Right lobe of liver (tissue), 6 donors: Measurements from ENCODE around the gene FMNL1. TPM values are rescaled to one million over a fixed set of nuclear protein-coding genes. Genes with fewer than 3 reads are reported as not detected.

Experiments
- ATAC-seq, 4 donors: fragments of 200-7000 bp; cut with Tn5 transposase; one replicate each; pipeline ENCODE4 v1.9.1; 2020; ENCODE audit warnings: mild to moderate bottlenecking in 4 of 4, moderate library complexity in 4 of 4
- DNase-seq, 3 donors: peaks; one replicate each; pipeline ENCODE4 v3.0.0-alpha.2; 2020
- H3K27ac ChIP-seq, 3 donors: fragments of 200-600 bp; one replicate each; pipeline ENCODE4 v1.8.0; 2022
- H3K27me3 ChIP-seq, 2 donors: fragments of 200-600 bp; one replicate each; pipeline ENCODE4 v1.8.0; 2022
- H3K36me3 ChIP-seq, 4 donors: fragments of 200-600 bp; sonication (generic) in 1 of 4; one replicate each; pipeline versions ENCODE4 v1.5.1 to v1.8.0; 2017 to 2022; ENCODE audit warnings: control low read depth in 1 of 4
- H3K4me1 ChIP-seq, 4 donors: fragments of 200-600 bp; sonication (generic) in 1 of 4; one replicate each; pipeline versions ENCODE4 v1.5.1 to v1.8.0; 2017 to 2022; ENCODE audit warnings: control low read depth in 1 of 4
- H3K4me3 ChIP-seq, 3 donors: fragments of 200-600 bp; one replicate each; pipeline ENCODE4 v1.8.0; 2022
- H3K9me3 ChIP-seq, 4 donors: fragments of 200-600 bp; sonication (generic) in 1 of 4; one replicate each; pipeline versions ENCODE4 v1.5.1 to v1.8.0; 2017 to 2022; ENCODE audit warnings: control low read depth in 1 of 4
- CTCF ChIP-seq, 4 donors: fragments of 200-600 bp in 3 of 4; fragments of 450-650 bp in 1 of 4; IDR thresholded peaks; one replicate each; pipeline versions ENCODE4 v1.5.1 to v1.8.0; 2016 to 2022; ENCODE audit warnings: antibody characterized with exemption in 4 of 4, mild to moderate bottlenecking in 2 of 4
- POLR2A ChIP-seq: fragments of 450-650 bp; IDR thresholded peaks from one replicate; pipeline ENCODE4 v1.6.1; 2017; ENCODE audit warnings: antibody characterized with exemption, mild to moderate bottlenecking
- WGBS: methylation state at CpG from one replicate; pipeline ENCODE4 v1.1.6; 2018; ENCODE audit warnings: low coverage, low lambda C conversion rate; ENCODE audit not compliant: insufficient coverage; ENCODE audit errors: missing lambda C conversion rate; 5-methylcytosine and 5-hydroxymethylcytosine counted together
- intact Hi-C, 2 donors: fragments of 100-400 bp; cut with DNase I; formaldehyde crosslinking; loops; one replicate each; pipeline versions ENCODE4 v1.11.2 to v1.14.1; 2022
- total RNA-seq, 6 experiments: library from RNA; depleted of rRNA in 2 of 6; stranded (reverse); fragments of >200 nt in 2 of 6; fragmentation: NEBNext Ultra II Directional in 3 of 6; extraction: Animal tissue kit (Norgen Biotek cat#: 25700) in 3 of 6; gene quantifications; one replicate each; pipeline versions ENCODE4 v1.1.0 to v1.2.4, GENCODE V29; 2016 to 2023
- donor health status: DM: no; HTN: yes; CAD: no.
- donor health status: DM: no; HTN: no; CAD: no.
- donor health status: DM: no; HTN: no; CAD: no.
- donor health status: DM: no; HTN: yes; CAD: no.
- donor health status: DM: no; HTN: yes; CAD: no.

FMNL1 gene
- total RNA-seq, 6 experiments from 2014 or later: 3.7 to 10.0 (median 5.1) TPM

GRCh38 chr17:45289301-45290268 lies 67.9 kb downstream of the FMNL1 start:
- no peaks in the 10 kb centered on the region for H3K27me3 ChIP-seq
- H3K27ac ChIP-seq: no peak overlapping the region
- peak in 1 of 4 donors; percentile 4 for ATAC-seq
- H3K9me3 ChIP-seq: no peaks in the 10 kb centered on the region
- H3K36me3 ChIP-seq: peaks cover 0 to 34% (median 13%) of the 10 kb centered on the region in 4 donors
- intact Hi-C loops: loop anchor here in 1 of 2 donors (5.0 kb wide), 1 partner anchor 98 kb away; no protein-coding TSS in a partner anchor
- peaks cover 2 to 69% (median 40%) of the 10 kb centered on the region in 4 donors for H3K4me1 ChIP-seq
- 69% methylated on average over 10 of the region's 15 CpGs for WGBS
- no peak for DNase-seq
- TF ChIP-seq CTCF (IDR thresholded peaks at IDR 0.05): no peak
- TF ChIP-seq POLR2A: no peak
- H3K4me3 ChIP-seq: no peak overlapping the region

- DNase-seq (no peak), ATAC-seq (no peak)
- Histone ChIP-seq H3K27me3 (no peaks in the 10 kb centered on the region), H3K27ac (no peak overlapping the region), H3K4me3 (no peak overlapping the region), H3K4me1 (peaks cover 2 to 75% (median 41%) of the 10 kb centered on the region in 4 donors), H3K36me3 (peaks cover 0 to 30% (median 13%) of the 10 kb centered on the region in 4 donors), H3K9me3 (no peaks in the 10 kb centered on the region)
- WGBS: no CpG with 5 or more reads among the region's 11 CpGs
- TF ChIP-seq CTCF (IDR thresholded peaks at IDR 0.05) (no peak), POLR2A (no peak)
- intact Hi-C loops: no loop called here
Observed at GRCh38 chr17:45290269-45290765, 68.6 kb downstream of the FMNL1 start.

- Histone ChIP-seq H3K36me3 (peaks cover 0 to 22% (median 9%) of the 10 kb centered on the region in 4 donors), H3K9me3 (no peaks in the 10 kb centered on the region), H3K4me1 (peaks cover 2 to 84% (median 43%) of the 10 kb centered on the region in 4 donors), H3K4me3 (no peak overlapping the region), H3K27me3 (no peaks in the 10 kb centered on the region), H3K27ac (peak overlapping the region in 2 of 3 donors; percentile 10 to 87)
- no peak for TF ChIP-seq CTCF (IDR thresholded peaks at IDR 0.05)
- no peak for TF ChIP-seq POLR2A
- DNase-seq (no peak), ATAC-seq (no peak)
- intact Hi-C loops: no loop called here
- 50% methylated on average over 5 of the region's 5 CpGs for WGBS
Observed at GRCh38 chr17:45291171-45291805, 69.6 kb downstream of the FMNL1 start.

- H3K27ac ChIP-seq: peak overlapping the region; percentile 11 to 87 (median 66)
- 41% methylated on average over 7 of the region's 12 CpGs for WGBS
- DNase-seq (no peak), ATAC-seq (no peak)
- no peaks in the 10 kb centered on the region for H3K27me3 ChIP-seq
- H3K9me3 ChIP-seq: no peaks in the 10 kb centered on the region
- no peak overlapping the region for H3K4me3 ChIP-seq
- H3K4me1 ChIP-seq: peaks cover 2 to 88% (median 43%) of the 10 kb centered on the region in 4 donors
- intact Hi-C loops: no loop called here
- H3K36me3 ChIP-seq: peaks cover 0 to 7% (median under 1%) of the 10 kb centered on the region in 4 donors
- TF ChIP-seq CTCF (IDR thresholded peaks at IDR 0.05) (no peak), POLR2A (no peak)
Observed at GRCh38 chr17:45292696-45293412, 71.2 kb downstream of the FMNL1 start.
